Measurements from ENCODE around the gene ELMO1.

DNA sequence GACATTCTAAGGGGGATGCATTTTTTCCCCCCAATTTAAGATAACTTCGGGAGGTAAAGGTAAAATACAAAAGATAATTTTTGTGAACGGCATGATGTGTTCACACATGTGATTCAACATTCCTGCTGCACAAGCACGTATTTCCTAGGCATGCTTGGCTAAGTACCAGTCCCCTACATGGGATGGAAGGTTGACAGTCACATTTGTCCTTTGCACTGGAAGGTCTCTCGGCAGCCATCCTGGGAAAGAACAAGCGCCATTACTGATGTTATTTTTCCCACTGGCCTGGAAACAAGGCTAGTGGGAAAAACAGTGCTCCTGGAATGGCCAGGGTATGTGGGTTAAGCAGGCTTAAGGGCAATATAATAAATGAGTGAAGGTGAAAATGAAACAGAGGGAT, 448.2 kb downstream of the ELMO1 start:
- TF ChIP-seq, protein P1, sequence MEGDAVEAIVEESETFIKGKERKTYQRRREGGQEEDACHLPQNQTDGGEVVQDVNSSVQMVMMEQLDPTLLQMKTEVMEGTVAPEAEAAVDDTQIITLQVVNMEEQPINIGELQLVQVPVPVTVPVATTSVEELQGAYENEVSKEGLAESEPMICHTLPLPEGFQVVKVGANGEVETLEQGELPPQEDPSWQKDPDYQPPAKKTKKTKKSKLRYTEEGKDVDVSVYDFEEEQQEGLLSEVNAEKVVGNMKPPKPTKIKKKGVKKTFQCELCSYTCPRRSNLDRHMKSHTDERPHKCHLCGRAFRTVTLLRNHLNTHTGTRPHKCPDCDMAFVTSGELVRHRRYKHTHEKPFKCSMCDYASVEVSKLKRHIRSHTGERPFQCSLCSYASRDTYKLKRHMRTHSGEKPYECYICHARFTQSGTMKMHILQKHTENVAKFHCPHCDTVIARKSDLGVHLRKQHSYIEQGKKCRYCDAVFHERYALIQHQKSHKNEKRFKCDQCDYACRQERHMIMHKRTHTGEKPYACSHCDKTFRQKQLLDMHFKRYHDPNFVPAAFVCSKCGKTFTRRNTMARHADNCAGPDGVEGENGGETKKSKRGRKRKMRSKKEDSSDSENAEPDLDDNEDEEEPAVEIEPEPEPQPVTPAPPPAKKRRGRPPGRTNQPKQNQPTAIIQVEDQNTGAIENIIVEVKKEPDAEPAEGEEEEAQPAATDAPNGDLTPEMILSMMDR (IDR thresholded peaks at IDR 0.05 in 2 of 3, conservative IDR thresholded peaks at IDR 0.05 in 1 of 3; ENCODE audit: control insufficient read depth in 2 of 3, extremely low read depth in 1 of 3, insufficient read depth in 1 of 3, low read depth in 3 of 3, low read length in 3 of 3) = no peak
- TF ChIP-seq SIN3A (IDR thresholded peaks at IDR 0.05; ENCODE audit: low read depth, low read length) (no peak), NFYA (IDR thresholded peaks at IDR 0.05; ENCODE audit: borderline replicate concordance, low read depth, low read length) (no peak), POLR2AphosphoS2 (IDR thresholded peaks at IDR 0.05; ENCODE audit: low read depth, low read length) (no peak), EZH2 (IDR thresholded peaks at IDR 0.05; ENCODE audit: borderline replicate concordance, control insufficient read depth, low read depth, low read length) (no peak), ZZZ3 (IDR thresholded peaks at IDR 0.05; ENCODE audit: control insufficient read depth, insufficient read length, low read depth) (no peak), POLR2A (IDR thresholded peaks at IDR 0.05; ENCODE audit: low read depth, low read length) (no peak), CBFB (IDR thresholded peaks at IDR 0.05; ENCODE audit: low read depth) (no peak), CHD2 (IDR thresholded peaks at IDR 0.05; ENCODE audit: borderline replicate concordance, low read depth, low read length) (no peak), RAD21 (IDR thresholded peaks at IDR 0.05; ENCODE audit: insufficient read depth, low read depth, low read length) (no peak)
- TF ChIP-seq, protein P2, sequence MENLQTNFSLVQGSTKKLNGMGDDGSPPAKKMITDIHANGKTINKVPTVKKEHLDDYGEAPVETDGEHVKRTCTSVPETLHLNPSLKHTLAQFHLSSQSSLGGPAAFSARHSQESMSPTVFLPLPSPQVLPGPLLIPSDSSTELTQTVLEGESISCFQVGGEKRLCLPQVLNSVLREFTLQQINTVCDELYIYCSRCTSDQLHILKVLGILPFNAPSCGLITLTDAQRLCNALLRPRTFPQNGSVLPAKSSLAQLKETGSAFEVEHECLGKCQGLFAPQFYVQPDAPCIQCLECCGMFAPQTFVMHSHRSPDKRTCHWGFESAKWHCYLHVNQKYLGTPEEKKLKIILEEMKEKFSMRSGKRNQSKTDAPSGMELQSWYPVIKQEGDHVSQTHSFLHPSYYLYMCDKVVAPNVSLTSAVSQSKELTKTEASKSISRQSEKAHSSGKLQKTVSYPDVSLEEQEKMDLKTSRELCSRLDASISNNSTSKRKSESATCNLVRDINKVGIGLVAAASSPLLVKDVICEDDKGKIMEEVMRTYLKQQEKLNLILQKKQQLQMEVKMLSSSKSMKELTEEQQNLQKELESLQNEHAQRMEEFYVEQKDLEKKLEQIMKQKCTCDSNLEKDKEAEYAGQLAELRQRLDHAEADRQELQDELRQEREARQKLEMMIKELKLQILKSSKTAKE (IDR thresholded peaks at IDR 0.05; ENCODE audit: low read depth, poor library complexity, severe bottlenecking) = no peak
- TF ChIP-seq, protein P3, sequence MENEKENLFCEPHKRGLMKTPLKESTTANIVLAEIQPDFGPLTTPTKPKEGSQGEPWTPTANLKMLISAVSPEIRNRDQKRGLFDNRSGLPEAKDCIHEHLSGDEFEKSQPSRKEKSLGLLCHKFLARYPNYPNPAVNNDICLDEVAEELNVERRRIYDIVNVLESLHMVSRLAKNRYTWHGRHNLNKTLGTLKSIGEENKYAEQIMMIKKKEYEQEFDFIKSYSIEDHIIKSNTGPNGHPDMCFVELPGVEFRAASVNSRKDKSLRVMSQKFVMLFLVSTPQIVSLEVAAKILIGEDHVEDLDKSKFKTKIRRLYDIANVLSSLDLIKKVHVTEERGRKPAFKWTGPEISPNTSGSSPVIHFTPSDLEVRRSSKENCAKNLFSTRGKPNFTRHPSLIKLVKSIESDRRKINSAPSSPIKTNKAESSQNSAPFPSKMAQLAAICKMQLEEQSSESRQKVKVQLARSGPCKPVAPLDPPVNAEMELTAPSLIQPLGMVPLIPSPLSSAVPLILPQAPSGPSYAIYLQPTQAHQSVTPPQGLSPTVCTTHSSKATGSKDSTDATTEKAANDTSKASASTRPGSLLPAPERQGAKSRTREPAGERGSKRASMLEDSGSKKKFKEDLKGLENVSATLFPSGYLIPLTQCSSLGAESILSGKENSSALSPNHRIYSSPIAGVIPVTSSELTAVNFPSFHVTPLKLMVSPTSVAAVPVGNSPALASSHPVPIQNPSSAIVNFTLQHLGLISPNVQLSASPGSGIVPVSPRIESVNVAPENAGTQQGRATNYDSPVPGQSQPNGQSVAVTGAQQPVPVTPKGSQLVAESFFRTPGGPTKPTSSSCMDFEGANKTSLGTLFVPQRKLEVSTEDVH (IDR thresholded peaks at IDR 0.05; ENCODE audit: low read depth, partially characterized antibody) = no peak

Data from GM12878 (cell line).